ENCODE data around the gene TEX19. TPM values are rescaled to one million over a fixed set of nuclear protein-coding genes. Genes with fewer than 3 reads are reported as not detected.
"Not testable (repeated sequence)": the region's sequence is repeated elsewhere in the genome, so short reads cannot be mapped to it uniquely, and the experiment has no call there.

Gene TEX19
- total and polyA plus RNA-seq, 4 donors: 0.03 TPM; not detected in 3

DNA sequence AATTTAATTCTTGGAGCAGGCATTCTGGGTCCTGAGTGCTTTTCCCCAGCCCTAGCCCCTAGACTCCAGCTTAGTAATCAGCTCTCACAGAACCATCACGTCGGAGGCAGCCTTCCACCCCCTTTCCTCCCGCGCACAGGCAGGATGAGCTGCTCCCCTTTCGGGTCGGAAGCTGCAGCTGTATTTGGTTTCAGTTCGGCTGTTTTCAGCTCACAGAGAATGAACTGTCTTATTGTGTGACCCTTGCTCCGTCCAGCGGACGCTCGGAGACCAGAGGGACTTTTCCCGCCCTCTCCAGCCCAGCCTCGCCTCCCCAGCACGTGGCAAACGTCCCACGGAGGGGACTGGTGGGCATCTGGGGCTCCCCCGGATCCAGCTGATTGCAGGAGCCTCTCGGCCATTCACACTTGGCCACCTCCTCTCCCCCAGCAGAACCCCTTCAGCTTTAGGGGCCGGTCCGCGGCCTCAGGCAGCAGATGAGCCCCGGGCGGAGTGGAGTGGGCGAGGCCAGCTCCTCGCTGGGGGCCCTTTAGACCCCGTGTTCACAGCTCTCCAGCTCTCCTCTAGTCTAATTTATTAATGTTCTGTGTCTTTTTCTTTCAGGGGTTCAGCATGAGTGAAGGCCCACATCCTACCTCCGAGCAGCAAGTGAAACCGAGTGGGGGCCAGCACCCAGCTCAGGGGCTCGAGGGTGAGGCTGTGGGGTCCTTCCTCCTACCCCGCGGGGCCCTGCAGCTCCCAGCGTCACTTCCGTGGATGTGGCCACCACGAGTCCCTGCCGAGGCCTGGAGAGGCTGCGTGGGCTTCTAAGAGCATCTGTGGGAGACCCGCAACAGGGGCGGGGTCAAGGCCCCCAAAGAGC lies 11.7 kb downstream of the TEX19 start:
- ATAC-seq (ENCODE audit: insufficient read depth, low FRiP score) (no peak), DNase-seq (no peak)
- H3K9me3 ChIP-seq (ENCODE audit: control insufficient read depth in 4 of 4, insufficient read depth in 3 of 4, low read length in 3 of 4): peaks cover 0 to 7% (median 0%) of the 10 kb centered on the region in 4 donors
- H3K4me1 ChIP-seq (ENCODE audit: control insufficient read depth in 5 of 5, insufficient read depth in 5 of 5, low read length in 5 of 5): peaks cover 0 to 18% (median 8%) of the 10 kb centered on the region in 5 donors
- H3K9ac ChIP-seq (ENCODE audit: insufficient read depth in 1 of 2, low read length in 2 of 2): no peak overlapping the region
- H3K27ac ChIP-seq (ENCODE audit: low read depth in 1 of 2, low read length in 1 of 2): no peak overlapping the region
- TF ChIP-seq, protein P1, sequence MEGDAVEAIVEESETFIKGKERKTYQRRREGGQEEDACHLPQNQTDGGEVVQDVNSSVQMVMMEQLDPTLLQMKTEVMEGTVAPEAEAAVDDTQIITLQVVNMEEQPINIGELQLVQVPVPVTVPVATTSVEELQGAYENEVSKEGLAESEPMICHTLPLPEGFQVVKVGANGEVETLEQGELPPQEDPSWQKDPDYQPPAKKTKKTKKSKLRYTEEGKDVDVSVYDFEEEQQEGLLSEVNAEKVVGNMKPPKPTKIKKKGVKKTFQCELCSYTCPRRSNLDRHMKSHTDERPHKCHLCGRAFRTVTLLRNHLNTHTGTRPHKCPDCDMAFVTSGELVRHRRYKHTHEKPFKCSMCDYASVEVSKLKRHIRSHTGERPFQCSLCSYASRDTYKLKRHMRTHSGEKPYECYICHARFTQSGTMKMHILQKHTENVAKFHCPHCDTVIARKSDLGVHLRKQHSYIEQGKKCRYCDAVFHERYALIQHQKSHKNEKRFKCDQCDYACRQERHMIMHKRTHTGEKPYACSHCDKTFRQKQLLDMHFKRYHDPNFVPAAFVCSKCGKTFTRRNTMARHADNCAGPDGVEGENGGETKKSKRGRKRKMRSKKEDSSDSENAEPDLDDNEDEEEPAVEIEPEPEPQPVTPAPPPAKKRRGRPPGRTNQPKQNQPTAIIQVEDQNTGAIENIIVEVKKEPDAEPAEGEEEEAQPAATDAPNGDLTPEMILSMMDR (IDR thresholded peaks at IDR 0.05; ENCODE audit: control extremely low read depth, extremely low read depth): no peak
- H3K36me3 ChIP-seq (ENCODE audit: control insufficient read depth in 4 of 4, insufficient read depth in 4 of 4, low read length in 4 of 4): no peaks in the 10 kb centered on the region
- H3K4me3 ChIP-seq: no peak overlapping the region
- 23 to 26% methylated on average over 38 of the region's 38 CpGs for WGBS, 2 donors
- H3K27me3 ChIP-seq (ENCODE audit: control insufficient read depth in 3 of 3, insufficient read depth in 3 of 3, low read length in 2 of 3): peaks cover 19 to 38% (median 37%) of the 10 kb centered on the region in 3 donors

DNA sequence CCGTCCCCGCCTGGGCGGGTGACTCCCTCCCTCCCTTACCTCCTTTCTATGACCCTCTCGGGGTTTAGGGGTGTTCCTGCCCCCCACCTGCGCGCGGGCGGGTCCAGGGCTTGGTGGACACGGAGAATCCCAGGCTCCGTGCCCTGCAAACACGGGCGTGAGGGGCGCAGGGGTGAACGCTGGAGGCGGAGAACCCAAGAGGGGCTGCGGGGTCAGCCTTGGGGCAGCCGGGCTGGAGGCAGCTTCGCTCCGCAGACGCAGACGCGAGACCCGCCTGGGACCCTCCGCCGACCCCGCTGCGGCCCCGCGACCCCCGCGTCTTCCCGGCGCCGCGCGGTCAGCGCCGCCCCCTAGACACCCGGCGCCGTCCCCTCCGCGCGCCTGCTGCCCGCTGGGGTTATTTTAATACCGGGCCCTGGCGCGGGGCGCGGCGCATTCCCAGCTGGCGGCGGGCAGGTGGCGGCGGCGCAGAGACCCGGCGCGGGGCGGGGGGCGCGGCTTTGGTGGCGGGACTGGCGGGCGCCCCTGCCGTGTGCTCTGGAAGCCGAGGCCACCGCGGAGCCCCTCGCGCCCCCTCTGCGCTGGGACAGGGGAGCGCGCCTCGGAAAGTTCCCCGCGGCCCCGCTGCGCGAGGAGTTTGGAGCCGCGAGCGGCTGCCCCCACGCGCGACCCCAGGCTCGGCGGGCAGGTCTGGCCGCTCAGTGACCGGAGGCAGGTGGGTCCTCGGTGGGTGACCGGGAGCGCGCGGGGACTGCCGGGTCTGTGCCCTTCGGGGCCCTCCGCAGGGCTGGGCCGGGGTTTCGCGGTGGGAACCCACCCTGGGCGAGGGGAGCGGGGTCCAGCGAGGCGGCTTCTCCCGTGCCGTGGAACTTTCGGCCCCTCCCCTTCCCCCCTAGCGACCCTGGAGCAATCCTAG lies 12.5 kb downstream of the TEX19 start, which contains the start of gene UTS2R:
Gene UTS2R, plus strand, starts transcription at position 433 of the 916 bp plus-strand sequence. CDS start 2,560 bp downstream, outside the sequence.
- no peaks in the 10 kb centered on the region for H3K36me3 ChIP-seq (ENCODE audit: control insufficient read depth in 4 of 4, insufficient read depth in 4 of 4, low read length in 4 of 4)
- peaks cover 0 to 18% (median 8%) of the 10 kb centered on the region in 5 donors for H3K4me1 ChIP-seq (ENCODE audit: control insufficient read depth in 5 of 5, insufficient read depth in 5 of 5, low read length in 5 of 5)
- H3K4me3 ChIP-seq: no peak within 1 kb of the TSS
- no peak within 1 kb of the TSS for H3K27ac ChIP-seq (ENCODE audit: low read depth in 1 of 2, low read length in 1 of 2)
- WGBS, 2 donors: 4 to 7% methylated on average over 69 to 109 of the region's 109 CpGs
- peaks cover 0 to 7% (median 0%) of the 10 kb centered on the region in 4 donors for H3K9me3 ChIP-seq (ENCODE audit: control insufficient read depth in 4 of 4, insufficient read depth in 3 of 4, low read length in 3 of 4)
- peaks cover 22 to 43% (median 38%) of the 10 kb centered on the region in 3 donors for H3K27me3 ChIP-seq (ENCODE audit: control insufficient read depth in 3 of 3, insufficient read depth in 3 of 3, low read length in 2 of 3)
- DNase-seq (no peak), ATAC-seq (ENCODE audit: insufficient read depth, low FRiP score) (no peak)
- TF ChIP-seq, protein P1 (IDR thresholded peaks at IDR 0.05; ENCODE audit: control extremely low read depth, extremely low read depth): no peak
- H3K9ac ChIP-seq (ENCODE audit: insufficient read depth in 1 of 2, low read length in 2 of 2): no peak within 1 kb of the TSS

DNA sequence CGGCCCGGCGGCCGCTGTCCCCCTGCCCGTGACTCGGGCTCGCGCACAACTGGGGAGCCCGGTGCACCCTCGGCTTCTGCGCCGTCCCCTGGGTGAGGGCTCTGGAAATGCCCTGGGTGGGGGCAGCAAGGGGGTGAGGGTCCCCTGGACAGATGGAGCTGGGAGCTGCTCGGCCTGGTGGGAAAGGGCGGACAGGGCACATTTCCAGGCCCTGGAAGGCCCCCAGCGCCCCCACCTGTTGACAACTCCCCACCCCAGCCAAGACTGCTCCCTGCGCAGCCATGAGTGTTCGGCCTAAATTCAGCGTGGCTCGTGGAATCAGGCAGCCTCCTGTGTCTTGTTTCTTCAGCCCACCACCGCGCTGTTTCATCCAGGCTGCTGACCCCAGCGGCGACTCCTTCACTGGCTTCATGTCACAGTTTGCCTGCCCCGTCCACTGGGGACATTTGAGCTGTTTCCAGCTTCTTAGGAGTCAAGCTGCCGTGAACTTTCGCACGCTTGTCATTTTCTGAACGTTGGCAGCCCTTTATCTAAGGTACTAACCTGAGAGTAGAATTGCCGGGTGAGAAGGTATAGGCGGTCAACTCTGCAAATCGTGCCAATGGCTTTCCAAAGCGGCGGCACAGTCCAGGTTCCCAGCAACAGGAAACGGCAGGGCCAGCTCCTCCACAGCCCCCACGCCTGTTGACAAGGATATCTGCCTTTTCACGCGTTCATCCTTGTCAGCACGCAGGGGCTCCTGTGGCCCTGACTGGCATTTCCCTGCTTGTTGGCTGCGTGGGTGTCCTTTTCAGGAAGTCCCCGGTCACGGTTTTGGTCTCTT lies 13.4 kb downstream of the TEX19 start:
- peaks cover 22 to 43% (median 38%) of the 10 kb centered on the region in 3 donors for H3K27me3 ChIP-seq (ENCODE audit: control insufficient read depth in 3 of 3, insufficient read depth in 3 of 3, low read length in 2 of 3)
- peaks cover 0 to 18% (median 8%) of the 10 kb centered on the region in 5 donors for H3K4me1 ChIP-seq (ENCODE audit: control insufficient read depth in 5 of 5, insufficient read depth in 5 of 5, low read length in 5 of 5)
- peaks cover 0 to 7% (median 0%) of the 10 kb centered on the region in 4 donors for H3K9me3 ChIP-seq (ENCODE audit: control insufficient read depth in 4 of 4, insufficient read depth in 3 of 4, low read length in 3 of 4)
- ATAC-seq (ENCODE audit: insufficient read depth, low FRiP score) (no peak), DNase-seq (no peak)
- no peak overlapping the region for H3K9ac ChIP-seq (ENCODE audit: insufficient read depth in 1 of 2, low read length in 2 of 2)
- 24 to 28% methylated on average over 39 to 41 of the region's 41 CpGs for WGBS, 2 donors
- H3K36me3 ChIP-seq (ENCODE audit: control insufficient read depth in 4 of 4, insufficient read depth in 4 of 4, low read length in 4 of 4): no peaks in the 10 kb centered on the region
- TF ChIP-seq, protein P1 (IDR thresholded peaks at IDR 0.05; ENCODE audit: control extremely low read depth, extremely low read depth): no peak
- no peak overlapping the region for H3K27ac ChIP-seq (ENCODE audit: low read depth in 1 of 2, low read length in 1 of 2)
- no peak overlapping the region for H3K4me3 ChIP-seq

DNA sequence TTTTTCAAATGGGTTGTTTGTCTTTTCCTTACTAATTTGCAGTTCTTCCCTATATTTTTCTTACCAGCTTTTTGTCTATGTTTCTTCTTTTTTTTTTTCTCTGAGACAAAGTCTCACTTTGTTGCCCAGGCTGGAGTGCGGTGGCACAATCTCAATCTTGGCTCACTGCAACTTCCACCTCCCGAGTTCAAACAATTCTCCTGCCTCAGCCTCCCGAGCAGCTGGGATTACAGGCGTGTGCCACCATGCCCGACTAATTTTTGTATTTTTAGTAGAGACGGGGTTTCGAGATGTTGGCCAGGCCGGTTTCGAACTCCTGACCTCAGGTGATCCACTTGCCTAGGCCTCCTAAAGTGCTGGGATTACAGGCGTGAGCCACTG lies 14.0 kb downstream of the TEX19 start:
- H3K27me3 ChIP-seq (ENCODE audit: control insufficient read depth in 3 of 3, insufficient read depth in 3 of 3, low read length in 2 of 3): peaks cover 25 to 41% (median 38%) of the 10 kb centered on the region in 3 donors
- H3K36me3 ChIP-seq (ENCODE audit: control insufficient read depth in 4 of 4, insufficient read depth in 4 of 4, low read length in 4 of 4); H3K4me3 ChIP-seq; H3K9me3 ChIP-seq (ENCODE audit: control insufficient read depth in 4 of 4, insufficient read depth in 3 of 4, low read length in 3 of 4); ATAC-seq (ENCODE audit: insufficient read depth, low FRiP score); DNase-seq; H3K27ac ChIP-seq (ENCODE audit: low read depth in 1 of 2, low read length in 1 of 2); H3K9ac ChIP-seq (ENCODE audit: insufficient read depth in 1 of 2, low read length in 2 of 2): not testable (repeated sequence)
- 83 to 89% methylated on average over 10 of the region's 10 CpGs for WGBS, 2 donors
- peaks cover 0 to 18% (median 8%) of the 10 kb centered on the region in 5 donors for H3K4me1 ChIP-seq (ENCODE audit: control insufficient read depth in 5 of 5, insufficient read depth in 5 of 5, low read length in 5 of 5)

Data from lung (tissue), 12 donors.